ENCODE data around the gene RALA.

Gene RALA

DNA sequence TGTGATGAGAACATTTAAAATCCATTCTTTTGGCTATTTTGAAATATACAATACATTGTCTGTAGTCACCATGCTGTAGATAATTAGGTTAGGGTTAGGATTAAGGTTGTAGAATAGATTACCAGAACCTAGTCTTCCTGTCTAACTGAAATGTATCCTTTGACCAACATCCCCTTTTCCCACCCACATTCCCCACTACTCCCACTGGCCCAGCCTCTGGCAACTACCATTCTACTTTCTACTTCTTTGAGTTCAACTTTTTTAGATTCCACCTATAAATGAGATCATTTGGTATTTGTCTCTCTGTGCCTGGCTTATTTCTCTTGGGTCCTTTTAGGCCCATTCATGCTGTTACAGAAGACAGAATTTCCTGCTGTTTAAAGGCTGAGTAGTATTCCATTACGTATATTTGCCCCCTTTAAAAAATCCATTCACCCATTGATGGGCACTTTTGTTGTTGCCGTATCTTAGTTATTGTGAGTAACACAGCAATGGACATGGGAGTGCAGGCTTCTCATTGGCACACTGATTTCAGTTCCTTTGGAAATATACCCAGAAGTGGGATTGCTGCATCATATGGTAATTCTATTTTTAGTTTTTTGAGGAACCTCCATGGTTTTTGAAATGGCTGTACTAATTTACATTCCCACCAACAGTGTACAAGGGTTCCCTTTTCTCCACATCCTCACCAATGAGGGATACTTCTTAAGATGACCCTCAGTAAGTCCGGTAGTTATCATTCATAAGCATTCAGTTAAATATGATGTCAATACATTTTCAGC is 104.0 kb downstream of the RALA start:
- Histone ChIP-seq H3K4me3 (no peak overlapping the region), H3K27ac (no peak overlapping the region)
- DNase-seq (ENCODE audit: low spot score), result no peak
- TF ChIP-seq, protein P1, sequence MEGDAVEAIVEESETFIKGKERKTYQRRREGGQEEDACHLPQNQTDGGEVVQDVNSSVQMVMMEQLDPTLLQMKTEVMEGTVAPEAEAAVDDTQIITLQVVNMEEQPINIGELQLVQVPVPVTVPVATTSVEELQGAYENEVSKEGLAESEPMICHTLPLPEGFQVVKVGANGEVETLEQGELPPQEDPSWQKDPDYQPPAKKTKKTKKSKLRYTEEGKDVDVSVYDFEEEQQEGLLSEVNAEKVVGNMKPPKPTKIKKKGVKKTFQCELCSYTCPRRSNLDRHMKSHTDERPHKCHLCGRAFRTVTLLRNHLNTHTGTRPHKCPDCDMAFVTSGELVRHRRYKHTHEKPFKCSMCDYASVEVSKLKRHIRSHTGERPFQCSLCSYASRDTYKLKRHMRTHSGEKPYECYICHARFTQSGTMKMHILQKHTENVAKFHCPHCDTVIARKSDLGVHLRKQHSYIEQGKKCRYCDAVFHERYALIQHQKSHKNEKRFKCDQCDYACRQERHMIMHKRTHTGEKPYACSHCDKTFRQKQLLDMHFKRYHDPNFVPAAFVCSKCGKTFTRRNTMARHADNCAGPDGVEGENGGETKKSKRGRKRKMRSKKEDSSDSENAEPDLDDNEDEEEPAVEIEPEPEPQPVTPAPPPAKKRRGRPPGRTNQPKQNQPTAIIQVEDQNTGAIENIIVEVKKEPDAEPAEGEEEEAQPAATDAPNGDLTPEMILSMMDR (IDR thresholded peaks at IDR 0.05), result no peak

GRCh38 chr7:39732837-39733804 is 109.7 kb downstream of the RALA start:
- TF ChIP-seq, protein P1 (IDR thresholded peaks at IDR 0.05), result no peak
- peak; percentile 95 for DNase-seq (ENCODE audit: low spot score)
- peak overlapping the region; percentile 64 to 85 for H3K27ac ChIP-seq
- peak overlapping the region; percentile 72 for H3K4me3 ChIP-seq

DNA sequence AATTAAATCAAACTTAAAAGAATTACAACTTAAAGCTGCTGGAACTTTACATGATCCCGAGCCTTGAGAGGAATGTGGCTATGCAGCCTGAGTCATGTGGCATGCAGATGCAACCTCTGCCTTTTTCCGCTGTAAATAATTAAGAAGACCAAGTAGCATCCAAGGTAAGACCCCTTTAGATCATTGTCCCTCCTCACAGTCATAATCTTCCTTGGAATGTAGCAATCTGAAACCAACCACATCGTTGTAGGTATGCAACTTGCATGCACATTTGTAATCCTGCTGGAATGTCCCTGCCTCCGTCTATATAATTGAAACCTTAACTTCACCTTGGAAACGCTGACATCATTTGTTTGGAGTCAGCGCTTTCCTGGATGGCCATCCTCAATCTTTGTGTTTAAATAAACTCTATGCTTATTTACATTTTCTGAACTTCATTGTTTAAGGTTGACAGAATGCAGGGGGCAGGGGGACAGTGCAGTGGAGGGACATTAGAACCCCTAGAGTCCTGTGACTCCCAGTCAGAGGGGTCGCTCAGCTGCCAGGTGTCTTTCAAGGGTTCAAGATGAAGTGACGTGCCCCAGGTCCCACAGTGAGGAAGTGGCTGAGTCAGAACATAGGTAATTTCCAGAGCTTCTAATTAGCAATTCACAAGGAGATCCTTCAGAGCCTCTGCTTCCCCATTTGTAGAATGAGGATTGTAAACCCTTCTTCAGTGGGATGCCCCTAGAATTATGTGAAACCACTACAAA is 110.7 kb downstream of the RALA start:
- DNase-seq (ENCODE audit: low spot score), result no peak
- TF ChIP-seq, protein P1 (IDR thresholded peaks at IDR 0.05), result no peak
- Histone ChIP-seq H3K27ac (peak overlapping the region; percentile 64 to 85), H3K4me3 (peak overlapping the region; percentile 72)

DNA sequence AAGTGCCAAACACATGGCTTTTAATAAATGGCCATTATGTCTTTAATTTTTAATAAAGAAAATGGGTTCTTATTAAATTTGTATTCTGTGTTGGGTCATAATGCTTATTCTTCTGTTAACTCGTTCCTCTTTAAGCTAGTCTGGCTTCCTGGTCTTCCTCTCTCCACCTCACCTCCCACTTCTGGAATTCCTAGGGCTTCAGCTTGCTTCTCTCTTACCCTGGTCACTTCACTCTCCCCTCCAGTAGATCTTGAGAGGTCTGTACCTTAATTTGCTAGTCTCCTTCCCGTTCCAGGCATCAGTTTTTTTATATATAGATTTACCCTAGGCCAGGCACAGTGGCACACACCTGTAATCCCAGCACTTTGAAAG is 111.2 kb downstream of the RALA start:
- Histone ChIP-seq H3K4me3 (peak overlapping the region; percentile 72), H3K27ac (no peak overlapping the region)
- DNase-seq (ENCODE audit: low spot score), result no peak
- TF ChIP-seq, protein P1 (IDR thresholded peaks at IDR 0.05), result no peak

GRCh38 chr7:39735903-39736302 is 112.5 kb downstream of the RALA start:
- DNase-seq (ENCODE audit: low spot score), result no peak
- Histone ChIP-seq H3K4me3 (no peak overlapping the region), H3K27ac (no peak overlapping the region)
- TF ChIP-seq, protein P1 (IDR thresholded peaks at IDR 0.05), result no peak

GRCh38 chr7:39741942-39742623 is 118.7 kb downstream of the RALA start:
- no peak overlapping the region for H3K27ac ChIP-seq
- no peak overlapping the region for H3K4me3 ChIP-seq
- TF ChIP-seq, protein P1 (IDR thresholded peaks at IDR 0.05), result no peak
- no peak for DNase-seq (ENCODE audit: low spot score)
